ENCODE data around the gene MRPL49. TPM values are rescaled to one million over a fixed set of nuclear protein-coding genes. Genes with fewer than 3 reads are reported as not detected.

Gene MRPL49
- total RNA-seq, 1 donor from 2014 or later = 40.8 TPM

DNA sequence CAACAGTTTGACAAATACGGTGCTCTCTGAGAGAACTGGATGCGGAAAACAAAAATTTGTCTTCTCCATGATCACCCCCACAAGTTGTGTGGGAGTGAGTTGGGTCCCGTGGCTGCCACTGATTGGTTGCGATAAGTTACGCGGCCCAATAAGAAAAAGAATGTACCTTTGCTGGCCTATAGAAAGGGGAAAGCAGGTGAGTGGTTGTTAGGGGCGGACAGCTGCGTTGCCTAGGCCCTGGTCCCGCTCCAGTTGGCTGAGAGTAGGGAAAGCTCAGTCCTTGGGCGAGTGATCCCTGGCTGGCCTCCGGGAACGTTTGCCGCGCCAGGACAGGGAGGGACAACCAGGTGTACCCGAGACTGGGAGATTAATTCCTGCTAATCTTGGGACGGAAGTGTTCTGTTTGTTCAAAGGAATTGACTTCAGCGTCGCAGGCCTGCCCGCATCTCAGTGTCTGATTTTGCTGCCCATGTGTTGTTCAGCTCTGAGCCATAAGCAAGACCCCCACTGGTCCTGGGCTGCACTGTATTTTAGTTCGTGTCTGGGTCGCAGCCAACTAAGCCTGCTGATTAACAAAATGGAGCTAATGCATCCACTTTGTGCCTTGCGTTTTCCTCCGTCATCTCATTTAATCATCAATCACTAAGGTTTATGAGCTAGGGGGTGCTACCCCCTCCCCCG is 13.0 kb downstream of the MRPL49 start:
- ATAC-seq (peak; percentile 93 to 94), DNase-seq (peak; percentile 93)
- intact Hi-C loops (cut with DNase I) = no loop called here
- TF ChIP-seq, protein P1, sequence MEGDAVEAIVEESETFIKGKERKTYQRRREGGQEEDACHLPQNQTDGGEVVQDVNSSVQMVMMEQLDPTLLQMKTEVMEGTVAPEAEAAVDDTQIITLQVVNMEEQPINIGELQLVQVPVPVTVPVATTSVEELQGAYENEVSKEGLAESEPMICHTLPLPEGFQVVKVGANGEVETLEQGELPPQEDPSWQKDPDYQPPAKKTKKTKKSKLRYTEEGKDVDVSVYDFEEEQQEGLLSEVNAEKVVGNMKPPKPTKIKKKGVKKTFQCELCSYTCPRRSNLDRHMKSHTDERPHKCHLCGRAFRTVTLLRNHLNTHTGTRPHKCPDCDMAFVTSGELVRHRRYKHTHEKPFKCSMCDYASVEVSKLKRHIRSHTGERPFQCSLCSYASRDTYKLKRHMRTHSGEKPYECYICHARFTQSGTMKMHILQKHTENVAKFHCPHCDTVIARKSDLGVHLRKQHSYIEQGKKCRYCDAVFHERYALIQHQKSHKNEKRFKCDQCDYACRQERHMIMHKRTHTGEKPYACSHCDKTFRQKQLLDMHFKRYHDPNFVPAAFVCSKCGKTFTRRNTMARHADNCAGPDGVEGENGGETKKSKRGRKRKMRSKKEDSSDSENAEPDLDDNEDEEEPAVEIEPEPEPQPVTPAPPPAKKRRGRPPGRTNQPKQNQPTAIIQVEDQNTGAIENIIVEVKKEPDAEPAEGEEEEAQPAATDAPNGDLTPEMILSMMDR (IDR thresholded peaks at IDR 0.05) = no peak
- Histone ChIP-seq H3K36me3 (peaks cover 30% of the 10 kb centered on the region), H3K9me3 (no peaks in the 10 kb centered on the region), H3K27me3 (ENCODE audit: low read depth) (no peaks in the 10 kb centered on the region), H3K4me3 (peak overlapping the region; percentile 98), H3K4me1 (peaks cover 29% of the 10 kb centered on the region), H3K27ac (peak overlapping the region; percentile 99)

DNA sequence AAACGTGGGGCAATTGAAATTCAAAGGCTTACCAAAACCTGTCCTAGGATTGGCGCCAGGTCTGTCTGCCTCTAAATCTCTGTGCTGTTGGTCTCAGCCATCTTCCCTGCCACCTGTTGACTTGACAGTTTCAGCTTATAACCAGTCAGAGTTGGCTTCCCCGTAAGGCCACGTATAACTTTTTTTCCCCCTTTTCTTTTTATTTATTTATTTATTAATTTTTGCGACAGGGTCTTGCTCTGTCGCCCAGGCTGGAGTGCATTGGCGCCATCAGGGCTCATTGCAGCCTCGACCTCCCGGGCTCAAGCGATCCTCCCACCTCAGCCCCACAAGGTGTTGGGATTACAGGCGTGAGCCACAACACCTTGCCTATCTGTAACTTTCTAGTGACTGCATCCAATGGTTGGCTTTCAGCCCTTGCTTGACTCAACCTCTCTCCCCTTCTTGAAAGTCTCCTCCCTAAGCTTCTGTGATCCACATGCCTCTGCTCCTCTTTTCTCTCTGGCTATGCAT is 13.6 kb downstream of the MRPL49 start:
- DNase-seq = no peak

DNA sequence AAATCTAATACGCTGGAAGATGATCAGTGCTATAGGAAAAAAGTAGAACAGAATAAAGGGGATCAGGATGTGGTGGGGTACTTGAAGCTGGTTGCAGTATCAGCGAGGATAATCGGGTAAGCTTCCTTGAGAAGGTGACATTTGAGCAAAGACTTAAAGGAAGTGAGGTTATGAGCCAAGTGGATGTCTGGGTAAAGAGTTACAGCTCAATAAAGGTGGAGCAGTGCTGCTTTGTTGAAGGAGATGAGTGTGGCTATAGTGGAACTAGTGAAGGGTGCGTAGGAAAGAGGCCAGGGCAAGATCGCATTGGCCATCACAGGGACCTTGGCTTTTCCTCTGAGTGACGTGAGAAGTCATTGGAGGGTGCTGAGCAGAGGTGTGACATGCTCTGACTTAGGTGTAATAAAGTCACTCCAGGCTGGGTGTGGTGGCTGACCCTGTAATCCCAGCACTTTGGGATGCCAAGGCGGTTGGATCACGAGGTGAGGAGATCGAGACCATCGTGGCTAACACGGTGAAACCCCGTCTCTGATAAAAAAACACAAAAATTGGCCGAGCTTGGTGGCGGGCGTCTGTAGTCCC is 14.5 kb downstream of the MRPL49 start:
- no peaks in the 10 kb centered on the region for H3K9me3 ChIP-seq
- H3K4me1 ChIP-seq = peaks cover 29% of the 10 kb centered on the region
- H3K4me3 ChIP-seq = no peak overlapping the region
- no peaks in the 10 kb centered on the region for H3K27me3 ChIP-seq (ENCODE audit: low read depth)
- H3K27ac ChIP-seq = no peak overlapping the region
- ATAC-seq (no peak), DNase-seq (no peak)
- intact Hi-C loops (cut with DNase I) = no loop called here
- peaks cover 15% of the 10 kb centered on the region for H3K36me3 ChIP-seq
- TF ChIP-seq, protein P1 (IDR thresholded peaks at IDR 0.05) = no peak

More for the DNA sequence above, 13.6 kb downstream of the MRPL49 start:
- peak overlapping the region; percentile 98 for H3K4me3 ChIP-seq
- H3K36me3 ChIP-seq = peaks cover 24% of the 10 kb centered on the region
- TF ChIP-seq, protein P1 (IDR thresholded peaks at IDR 0.05) = no peak
- no peaks in the 10 kb centered on the region for H3K9me3 ChIP-seq
- H3K27ac ChIP-seq = peak overlapping the region; percentile 99
- H3K27me3 ChIP-seq (ENCODE audit: low read depth) = no peaks in the 10 kb centered on the region
- intact Hi-C loops (cut with DNase I) = no loop called here
- peaks cover 29% of the 10 kb centered on the region for H3K4me1 ChIP-seq
- ATAC-seq = no peak

DNA sequence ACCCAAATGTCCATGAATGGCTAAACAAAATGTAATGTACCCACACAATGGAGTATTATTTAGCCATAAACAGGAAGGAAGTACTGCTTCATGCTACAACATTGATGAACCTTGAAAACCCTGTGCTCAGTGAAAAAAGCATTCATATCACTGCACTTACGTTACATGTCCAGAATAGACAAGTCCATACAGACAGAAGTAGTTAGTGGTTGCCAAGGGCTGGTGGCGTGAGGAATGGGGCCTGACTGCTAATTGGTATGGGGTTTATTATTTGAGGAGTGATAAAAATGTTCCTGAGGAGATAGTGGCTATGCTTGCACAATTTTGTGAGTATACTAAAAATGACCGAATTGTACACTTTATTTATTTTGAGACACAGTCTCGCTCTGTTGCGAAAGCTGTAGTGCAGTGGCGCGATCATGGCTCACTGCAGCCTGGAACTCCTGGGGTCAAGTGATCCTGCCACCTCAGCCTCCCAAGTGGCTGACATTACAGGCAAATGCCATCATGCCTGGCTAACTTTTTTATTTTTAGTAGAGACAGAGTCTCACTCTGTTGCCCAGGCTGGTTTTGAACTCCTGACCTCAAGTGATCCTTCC is 19.9 kb downstream of the MRPL49 start:
- Histone ChIP-seq H3K4me1 (no peaks in the 10 kb centered on the region), H3K27ac (no peak overlapping the region), H3K27me3 (ENCODE audit: low read depth) (no peaks in the 10 kb centered on the region), H3K4me3 (no peak overlapping the region), H3K9me3 (no peaks in the 10 kb centered on the region), H3K36me3 (no peaks in the 10 kb centered on the region)
- intact Hi-C loops (cut with DNase I) = no loop called here
- TF ChIP-seq, protein P1 (IDR thresholded peaks at IDR 0.05) = no peak
- no peak for ATAC-seq
- no peak for DNase-seq

DNA sequence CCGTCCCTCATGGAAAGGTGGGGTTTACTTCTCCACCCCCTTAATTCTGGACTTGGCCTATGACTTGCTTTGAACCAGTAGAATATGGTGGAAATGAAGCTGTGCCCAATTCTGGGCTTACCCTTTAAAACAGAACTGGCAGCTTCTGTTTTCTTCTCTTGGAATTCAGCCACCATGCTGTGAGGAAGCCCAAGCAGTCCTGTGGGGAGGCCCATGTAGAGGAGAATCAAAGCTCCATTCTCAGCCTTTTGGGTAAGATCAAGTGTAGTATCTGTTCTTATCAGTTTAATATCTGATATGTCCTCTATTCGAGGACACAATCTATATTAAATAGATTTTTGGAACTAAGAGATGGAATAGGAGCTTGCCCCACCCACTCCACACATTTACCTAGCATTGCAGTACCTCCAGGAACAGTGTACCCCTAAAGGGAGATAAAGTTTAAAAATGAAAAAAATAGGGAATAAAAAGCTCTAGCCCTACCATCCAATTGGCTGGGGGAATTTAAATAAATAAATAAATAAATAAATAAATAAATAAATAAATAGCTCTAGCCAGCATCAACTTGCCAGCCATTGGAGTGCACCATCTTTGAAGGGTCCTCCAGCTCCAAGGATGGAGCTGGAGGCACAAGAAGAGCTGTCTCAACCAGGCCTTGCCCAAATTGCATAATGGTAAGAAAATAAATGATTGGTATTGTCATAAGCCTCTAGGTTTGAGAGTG is 25.4 kb downstream of the MRPL49 start:
- H3K9me3 ChIP-seq = no peaks in the 10 kb centered on the region
- ATAC-seq (no peak), DNase-seq (no peak)
- intact Hi-C loops (cut with DNase I) = no loop called here
- H3K4me3 ChIP-seq = no peak overlapping the region
- H3K4me1 ChIP-seq = peaks cover 26% of the 10 kb centered on the region
- H3K27me3 ChIP-seq (ENCODE audit: low read depth) = no peaks in the 10 kb centered on the region
- H3K36me3 ChIP-seq = no peaks in the 10 kb centered on the region
- no peak overlapping the region for H3K27ac ChIP-seq
- TF ChIP-seq, protein P1 (IDR thresholded peaks at IDR 0.05) = no peak
